ENCODE measurements around the gene SETDB1.

DNA sequence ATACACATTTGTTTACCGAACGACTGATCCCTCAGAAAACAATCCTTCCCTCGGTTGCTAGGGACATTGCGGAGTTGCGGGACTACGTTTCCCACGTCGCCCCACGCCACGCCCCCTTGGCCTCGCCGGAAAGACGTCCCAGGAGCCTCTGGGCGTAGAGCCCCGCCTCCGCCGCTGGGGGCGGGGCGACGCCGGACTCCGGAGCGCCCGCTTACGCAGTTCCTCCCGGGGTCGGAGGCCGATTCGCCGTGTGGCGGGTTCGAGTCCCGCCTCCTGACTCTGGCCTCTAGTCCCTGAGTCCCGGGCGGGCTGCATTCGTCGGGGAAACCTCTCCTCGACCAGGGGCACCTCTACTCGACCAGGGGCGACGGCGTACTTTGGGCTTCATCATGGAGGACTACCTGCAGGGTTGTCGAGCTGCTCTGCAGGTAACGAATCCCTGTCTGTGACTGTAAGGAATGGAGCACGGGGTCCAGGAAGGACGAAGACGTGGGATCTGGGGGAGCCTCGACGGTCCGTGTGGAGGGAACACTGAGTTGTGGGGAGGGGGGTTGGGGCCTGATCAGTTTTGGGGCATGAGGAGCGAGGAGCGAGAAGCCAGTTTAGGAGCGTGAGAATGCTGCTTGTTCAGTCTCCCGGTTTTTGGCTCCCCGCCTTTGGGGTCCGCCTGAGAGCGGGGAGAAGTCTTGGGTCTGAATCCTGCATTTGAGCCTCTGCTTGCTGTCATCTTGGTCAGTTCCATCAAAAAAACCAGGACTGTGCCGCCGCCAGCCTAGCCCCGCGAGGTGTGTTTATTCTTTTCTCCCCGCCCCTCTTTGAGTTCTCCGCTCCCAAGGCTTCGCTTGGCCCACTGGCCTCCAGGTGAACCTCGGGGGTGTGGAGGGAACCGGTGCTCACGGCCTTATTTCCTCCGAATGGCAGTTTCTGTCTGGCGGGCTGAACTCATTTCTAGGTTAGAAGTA is 82.4 kb downstream of the SETDB1 start, which contains the start of gene PRUNE1:
- TF ChIP-seq RXRA (IDR thresholded peaks at IDR 0.05) (peak; percentile 70 to 83), YY1 (IDR thresholded peaks at IDR 0.05) (peak; percentile 31), SP1 (IDR thresholded peaks at IDR 0.05) (peak; percentile 80), MAX (IDR thresholded peaks at IDR 0.05) (no peak), FOXA1 (IDR thresholded peaks at IDR 0.05) (peak; percentile 8), GABPA (IDR thresholded peaks at IDR 0.05 in 1 of 2, conservative IDR thresholded peaks at IDR 0.05 in 1 of 2) (peak; percentile 34 to 89), JUND (IDR thresholded peaks at IDR 0.05) (peak in 1 of 2 donors; percentile 54), HNF4A (conservative IDR thresholded peaks at IDR 0.05) (peak; percentile 62 to 68)
- TF ChIP-seq, protein P1, sequence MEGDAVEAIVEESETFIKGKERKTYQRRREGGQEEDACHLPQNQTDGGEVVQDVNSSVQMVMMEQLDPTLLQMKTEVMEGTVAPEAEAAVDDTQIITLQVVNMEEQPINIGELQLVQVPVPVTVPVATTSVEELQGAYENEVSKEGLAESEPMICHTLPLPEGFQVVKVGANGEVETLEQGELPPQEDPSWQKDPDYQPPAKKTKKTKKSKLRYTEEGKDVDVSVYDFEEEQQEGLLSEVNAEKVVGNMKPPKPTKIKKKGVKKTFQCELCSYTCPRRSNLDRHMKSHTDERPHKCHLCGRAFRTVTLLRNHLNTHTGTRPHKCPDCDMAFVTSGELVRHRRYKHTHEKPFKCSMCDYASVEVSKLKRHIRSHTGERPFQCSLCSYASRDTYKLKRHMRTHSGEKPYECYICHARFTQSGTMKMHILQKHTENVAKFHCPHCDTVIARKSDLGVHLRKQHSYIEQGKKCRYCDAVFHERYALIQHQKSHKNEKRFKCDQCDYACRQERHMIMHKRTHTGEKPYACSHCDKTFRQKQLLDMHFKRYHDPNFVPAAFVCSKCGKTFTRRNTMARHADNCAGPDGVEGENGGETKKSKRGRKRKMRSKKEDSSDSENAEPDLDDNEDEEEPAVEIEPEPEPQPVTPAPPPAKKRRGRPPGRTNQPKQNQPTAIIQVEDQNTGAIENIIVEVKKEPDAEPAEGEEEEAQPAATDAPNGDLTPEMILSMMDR (IDR thresholded peaks at IDR 0.05; ENCODE audit: low read depth, low read length, missing input control): no peak
- TF ChIP-seq, protein P2, sequence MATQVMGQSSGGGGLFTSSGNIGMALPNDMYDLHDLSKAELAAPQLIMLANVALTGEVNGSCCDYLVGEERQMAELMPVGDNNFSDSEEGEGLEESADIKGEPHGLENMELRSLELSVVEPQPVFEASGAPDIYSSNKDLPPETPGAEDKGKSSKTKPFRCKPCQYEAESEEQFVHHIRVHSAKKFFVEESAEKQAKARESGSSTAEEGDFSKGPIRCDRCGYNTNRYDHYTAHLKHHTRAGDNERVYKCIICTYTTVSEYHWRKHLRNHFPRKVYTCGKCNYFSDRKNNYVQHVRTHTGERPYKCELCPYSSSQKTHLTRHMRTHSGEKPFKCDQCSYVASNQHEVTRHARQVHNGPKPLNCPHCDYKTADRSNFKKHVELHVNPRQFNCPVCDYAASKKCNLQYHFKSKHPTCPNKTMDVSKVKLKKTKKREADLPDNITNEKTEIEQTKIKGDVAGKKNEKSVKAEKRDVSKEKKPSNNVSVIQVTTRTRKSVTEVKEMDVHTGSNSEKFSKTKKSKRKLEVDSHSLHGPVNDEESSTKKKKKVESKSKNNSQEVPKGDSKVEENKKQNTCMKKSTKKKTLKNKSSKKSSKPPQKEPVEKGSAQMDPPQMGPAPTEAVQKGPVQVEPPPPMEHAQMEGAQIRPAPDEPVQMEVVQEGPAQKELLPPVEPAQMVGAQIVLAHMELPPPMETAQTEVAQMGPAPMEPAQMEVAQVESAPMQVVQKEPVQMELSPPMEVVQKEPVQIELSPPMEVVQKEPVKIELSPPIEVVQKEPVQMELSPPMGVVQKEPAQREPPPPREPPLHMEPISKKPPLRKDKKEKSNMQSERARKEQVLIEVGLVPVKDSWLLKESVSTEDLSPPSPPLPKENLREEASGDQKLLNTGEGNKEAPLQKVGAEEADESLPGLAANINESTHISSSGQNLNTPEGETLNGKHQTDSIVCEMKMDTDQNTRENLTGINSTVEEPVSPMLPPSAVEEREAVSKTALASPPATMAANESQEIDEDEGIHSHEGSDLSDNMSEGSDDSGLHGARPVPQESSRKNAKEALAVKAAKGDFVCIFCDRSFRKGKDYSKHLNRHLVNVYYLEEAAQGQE (IDR thresholded peaks at IDR 0.05): peak; percentile 21
- TF ChIP-seq, protein P3, sequence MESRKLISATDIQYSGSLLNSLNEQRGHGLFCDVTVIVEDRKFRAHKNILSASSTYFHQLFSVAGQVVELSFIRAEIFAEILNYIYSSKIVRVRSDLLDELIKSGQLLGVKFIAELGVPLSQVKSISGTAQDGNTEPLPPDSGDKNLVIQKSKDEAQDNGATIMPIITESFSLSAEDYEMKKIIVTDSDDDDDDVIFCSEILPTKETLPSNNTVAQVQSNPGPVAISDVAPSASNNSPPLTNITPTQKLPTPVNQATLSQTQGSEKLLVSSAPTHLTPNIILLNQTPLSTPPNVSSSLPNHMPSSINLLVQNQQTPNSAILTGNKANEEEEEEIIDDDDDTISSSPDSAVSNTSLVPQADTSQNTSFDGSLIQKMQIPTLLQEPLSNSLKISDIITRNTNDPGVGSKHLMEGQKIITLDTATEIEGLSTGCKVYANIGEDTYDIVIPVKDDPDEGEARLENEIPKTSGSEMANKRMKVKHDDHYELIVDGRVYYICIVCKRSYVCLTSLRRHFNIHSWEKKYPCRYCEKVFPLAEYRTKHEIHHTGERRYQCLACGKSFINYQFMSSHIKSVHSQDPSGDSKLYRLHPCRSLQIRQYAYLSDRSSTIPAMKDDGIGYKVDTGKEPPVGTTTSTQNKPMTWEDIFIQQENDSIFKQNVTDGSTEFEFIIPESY (IDR thresholded peaks at IDR 0.05): no peak
- TF ChIP-seq, protein P4, sequence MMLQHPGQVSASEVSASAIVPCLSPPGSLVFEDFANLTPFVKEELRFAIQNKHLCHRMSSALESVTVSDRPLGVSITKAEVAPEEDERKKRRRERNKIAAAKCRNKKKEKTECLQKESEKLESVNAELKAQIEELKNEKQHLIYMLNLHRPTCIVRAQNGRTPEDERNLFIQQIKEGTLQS (IDR thresholded peaks at IDR 0.05): no peak
